Panc1 (cell line): ENCODE results near the gene CNGA2. TPM values are rescaled to one million over a fixed set of nuclear protein-coding genes. Genes with fewer than 3 reads are reported as not detected.

Experiments used
- ATAC-seq: fragments of 200-7000 bp; cut with Tn5 transposase; 2 replicates; pipeline ENCODE4 v1.9.1; 2020; ENCODE audit warnings: mild to moderate bottlenecking, moderate library complexity
- BruUV-seq: library from RNA; stranded (reverse); fragments of 400-500 nt; replicated peaks from 2 replicates; lab custom pipeline; 2021; lab: Mats Ljungman, UMichigan
- CTCF ChIA-PET: fragments of 300-600 bp; sonication (Branson Sonifier 250); formaldehyde crosslinking; loops from one replicate; lab custom pipeline; 2022; ENCODE audit warnings: antibody characterized with exemption; lab: Charles Lee
- POLR2A ChIA-PET: fragments of 300-600 bp; sonication (Branson Sonifier 250); formaldehyde crosslinking; loops from one replicate; lab custom pipeline; 2022; ENCODE audit warnings: antibody characterized with exemption; lab: Charles Lee
- DNase-seq: peaks from one replicate; pipeline ENCODE4 v3.0.0-alpha.2; 2010; ENCODE audit warnings: low read depth, low spot score
- H3K27ac ChIP-seq: 2 replicates; pipeline ENCODE4 v1.5.1; 2011; ENCODE audit warnings: mild to moderate bottlenecking, low read length, inconsistent platforms
- H3K27me3 ChIP-seq: fragments of 200-500 bp; sonication (Bioruptor generic); 2 replicates; pipeline ENCODE4 v1.6.0; 2014; ENCODE audit warnings: low read length, inconsistent platforms; ENCODE audit not compliant: control insufficient read depth, insufficient read depth
- H3K36me3 ChIP-seq: fragments of 200-500 bp; sonication (Bioruptor generic); 2 replicates; pipeline ENCODE4 v1.5.1; 2014; ENCODE audit warnings: inconsistent platforms, mild to moderate bottlenecking, low read length, moderate library complexity; ENCODE audit not compliant: control insufficient read depth, insufficient read depth
- H3K4me1 ChIP-seq: 2 replicates; pipeline ENCODE4 v1.5.1; 2011; ENCODE audit warnings: inconsistent platforms, mild to moderate bottlenecking, low read length, moderate library complexity; ENCODE audit not compliant: control insufficient read depth, insufficient read depth
- H3K4me3 ChIP-seq, 2 experiments: 2 replicates each; pipeline ENCODE4 v1.5.1; 2011 to 2012; ENCODE audit warnings: low read depth in 2 of 2, low read length in 2 of 2, mild to moderate bottlenecking in 2 of 2, inconsistent platforms in 1 of 2, moderate library complexity in 1 of 2
- H3K9me3 ChIP-seq: fragments of 200-500 bp; sonication (Bioruptor generic); 2 replicates; pipeline ENCODE4 v1.5.1; 2014; ENCODE audit warnings: low read depth, mild to moderate bottlenecking, inconsistent platforms, low read length, moderate library complexity; ENCODE audit not compliant: control insufficient read depth, insufficient read depth
- POLR2AphosphoS5 ChIP-seq: IDR thresholded peaks from 2 replicates; pipeline ENCODE4 v1.6.1; 2012; ENCODE audit warnings: mild to moderate bottlenecking, low read depth, low read length, moderate library complexity
- SIN3A ChIP-seq: IDR thresholded peaks from 2 replicates; pipeline ENCODE4 v1.6.1; 2012; ENCODE audit warnings: low read depth, mild to moderate bottlenecking, low read length, moderate library complexity, borderline replicate concordance; ENCODE audit not compliant: insufficient read depth
- TCF7L2 ChIP-seq: IDR thresholded peaks from 2 replicates; pipeline ENCODE4 v1.6.1; 2011; ENCODE audit warnings: mild to moderate bottlenecking, low read depth, low read length, inconsistent platforms
- in situ Hi-C: cut with HindIII; loops from 2 replicates; pipeline ENCODE4 v1.10.0; 2016; ENCODE audit warnings: low sequenced_read_pairs, low pct_unique_long_range_greater_than_20kb
- intact Hi-C: fragments of 100-400 bp; cut with micrococcal nuclease; formaldehyde crosslinking; loops from one replicate; pipeline ENCODE4 v1.10.0; 2022; ENCODE audit not compliant: unreplicated experiment
- total RNA-seq: library from RNA; stranded (reverse); gene quantifications from one replicate; pipeline ENCODE4 v1.2.1, GENCODE V29; 2021; ENCODE audit not compliant: unreplicated experiment
- TF ChIP-seq, protein P1 (sequence below): fragments of 450-650 bp; IDR thresholded peaks from 2 replicates; pipeline ENCODE4 v1.5.1; 2017; ENCODE audit warnings: mild to moderate bottlenecking
- TF ChIP-seq, protein P2 (sequence below), 2 experiments: IDR thresholded peaks; 2 replicates each; pipeline ENCODE4 v1.6.1; 2011 to 2012; ENCODE audit warnings: low read depth in 2 of 2, control low read depth in 1 of 2, low read length in 1 of 2, mild to moderate bottlenecking in 1 of 2, moderate library complexity in 1 of 2; ENCODE audit not compliant: insufficient read depth in 1 of 2

CNGA2 gene
- total RNA-seq, 1 experiment from 2014 or later, result not detected

DNA sequence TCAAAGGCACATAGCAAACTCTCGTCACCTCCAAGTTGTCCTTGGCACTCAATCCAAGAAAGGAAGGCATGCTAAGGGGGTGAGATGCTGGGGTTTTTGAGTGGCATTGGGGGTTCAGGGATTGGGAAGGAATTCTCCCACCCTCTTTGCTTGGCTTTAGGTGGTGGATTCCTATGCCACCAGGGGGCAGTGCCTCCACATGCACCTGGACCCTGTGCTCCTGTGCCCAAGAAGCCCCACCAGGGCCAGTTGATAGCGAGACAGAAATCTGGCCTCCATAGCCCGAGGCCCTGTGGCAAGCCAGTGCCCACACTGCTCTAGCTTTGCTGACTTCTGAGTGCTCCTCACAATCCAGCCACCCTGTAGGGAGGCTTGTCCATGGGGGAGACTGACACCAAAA lies 20.7 kb upstream of the CNGA2 start:
- H3K9me3 ChIP-seq, result no peaks in the 10 kb centered on the region
- POLR2A ChIA-PET, result interaction anchor here (0.6 kb wide), 1 partner anchor 1592 kb away, joined by 14 read pairs; no protein-coding TSS in a partner anchor
- intact Hi-C loops, result loop anchor here (10.0 kb wide), 1 partner anchor 1101 kb away; no protein-coding TSS in a partner anchor
- H3K27ac ChIP-seq, result no peak overlapping the region
- BruUV-seq, result no TSS peak
- H3K27me3 ChIP-seq, result no peaks in the 10 kb centered on the region
- TF ChIP-seq SIN3A (no peak), POLR2AphosphoS5 (no peak)
- TF ChIP-seq, protein P1, sequence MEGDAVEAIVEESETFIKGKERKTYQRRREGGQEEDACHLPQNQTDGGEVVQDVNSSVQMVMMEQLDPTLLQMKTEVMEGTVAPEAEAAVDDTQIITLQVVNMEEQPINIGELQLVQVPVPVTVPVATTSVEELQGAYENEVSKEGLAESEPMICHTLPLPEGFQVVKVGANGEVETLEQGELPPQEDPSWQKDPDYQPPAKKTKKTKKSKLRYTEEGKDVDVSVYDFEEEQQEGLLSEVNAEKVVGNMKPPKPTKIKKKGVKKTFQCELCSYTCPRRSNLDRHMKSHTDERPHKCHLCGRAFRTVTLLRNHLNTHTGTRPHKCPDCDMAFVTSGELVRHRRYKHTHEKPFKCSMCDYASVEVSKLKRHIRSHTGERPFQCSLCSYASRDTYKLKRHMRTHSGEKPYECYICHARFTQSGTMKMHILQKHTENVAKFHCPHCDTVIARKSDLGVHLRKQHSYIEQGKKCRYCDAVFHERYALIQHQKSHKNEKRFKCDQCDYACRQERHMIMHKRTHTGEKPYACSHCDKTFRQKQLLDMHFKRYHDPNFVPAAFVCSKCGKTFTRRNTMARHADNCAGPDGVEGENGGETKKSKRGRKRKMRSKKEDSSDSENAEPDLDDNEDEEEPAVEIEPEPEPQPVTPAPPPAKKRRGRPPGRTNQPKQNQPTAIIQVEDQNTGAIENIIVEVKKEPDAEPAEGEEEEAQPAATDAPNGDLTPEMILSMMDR, result peak; percentile 78
- H3K4me3 ChIP-seq, result no peak overlapping the region
- no peaks in the 10 kb centered on the region for H3K36me3 ChIP-seq
- CTCF ChIA-PET, result no interaction called here
- DNase-seq (peak; percentile 5), ATAC-seq (peak; percentile 93)
- no peaks in the 10 kb centered on the region for H3K4me1 ChIP-seq
- in situ Hi-C loops, result no loop called here

DNA sequence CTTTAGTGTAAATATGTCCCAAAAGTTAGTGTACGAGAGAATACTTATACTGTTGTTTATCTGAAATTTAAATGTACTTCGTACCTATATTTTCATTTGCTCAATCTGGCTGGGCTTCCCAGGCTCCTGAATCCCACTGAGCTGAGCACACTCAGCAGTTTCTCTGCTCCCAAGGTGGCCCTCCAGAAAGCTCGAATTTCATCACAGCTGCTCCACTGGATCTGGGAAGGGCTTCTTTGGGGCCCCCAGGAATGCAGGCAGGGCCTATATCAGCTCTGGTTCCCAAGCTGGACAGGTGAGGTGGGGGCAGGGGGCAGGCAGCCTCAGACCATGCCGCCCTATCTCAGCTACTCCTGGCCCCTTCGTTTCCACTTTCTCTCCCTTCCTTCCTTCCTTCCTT lies 20.2 kb upstream of the CNGA2 start:
- Histone ChIP-seq H3K36me3 (no peaks in the 10 kb centered on the region), H3K27me3 (no peaks in the 10 kb centered on the region), H3K4me3 (no peak overlapping the region), H3K27ac (no peak overlapping the region), H3K9me3 (no peaks in the 10 kb centered on the region), H3K4me1 (no peaks in the 10 kb centered on the region)
- intact Hi-C loops (loop anchor here (10.0 kb wide), 1 partner anchor 1100 kb away; no protein-coding TSS in a partner anchor), in situ Hi-C loops (no loop called here)
- POLR2A ChIA-PET, result no interaction called here
- no peak for DNase-seq
- TF ChIP-seq, protein P1, result no peak
- TF ChIP-seq TCF7L2, result no peak
- TF ChIP-seq, protein P2, sequence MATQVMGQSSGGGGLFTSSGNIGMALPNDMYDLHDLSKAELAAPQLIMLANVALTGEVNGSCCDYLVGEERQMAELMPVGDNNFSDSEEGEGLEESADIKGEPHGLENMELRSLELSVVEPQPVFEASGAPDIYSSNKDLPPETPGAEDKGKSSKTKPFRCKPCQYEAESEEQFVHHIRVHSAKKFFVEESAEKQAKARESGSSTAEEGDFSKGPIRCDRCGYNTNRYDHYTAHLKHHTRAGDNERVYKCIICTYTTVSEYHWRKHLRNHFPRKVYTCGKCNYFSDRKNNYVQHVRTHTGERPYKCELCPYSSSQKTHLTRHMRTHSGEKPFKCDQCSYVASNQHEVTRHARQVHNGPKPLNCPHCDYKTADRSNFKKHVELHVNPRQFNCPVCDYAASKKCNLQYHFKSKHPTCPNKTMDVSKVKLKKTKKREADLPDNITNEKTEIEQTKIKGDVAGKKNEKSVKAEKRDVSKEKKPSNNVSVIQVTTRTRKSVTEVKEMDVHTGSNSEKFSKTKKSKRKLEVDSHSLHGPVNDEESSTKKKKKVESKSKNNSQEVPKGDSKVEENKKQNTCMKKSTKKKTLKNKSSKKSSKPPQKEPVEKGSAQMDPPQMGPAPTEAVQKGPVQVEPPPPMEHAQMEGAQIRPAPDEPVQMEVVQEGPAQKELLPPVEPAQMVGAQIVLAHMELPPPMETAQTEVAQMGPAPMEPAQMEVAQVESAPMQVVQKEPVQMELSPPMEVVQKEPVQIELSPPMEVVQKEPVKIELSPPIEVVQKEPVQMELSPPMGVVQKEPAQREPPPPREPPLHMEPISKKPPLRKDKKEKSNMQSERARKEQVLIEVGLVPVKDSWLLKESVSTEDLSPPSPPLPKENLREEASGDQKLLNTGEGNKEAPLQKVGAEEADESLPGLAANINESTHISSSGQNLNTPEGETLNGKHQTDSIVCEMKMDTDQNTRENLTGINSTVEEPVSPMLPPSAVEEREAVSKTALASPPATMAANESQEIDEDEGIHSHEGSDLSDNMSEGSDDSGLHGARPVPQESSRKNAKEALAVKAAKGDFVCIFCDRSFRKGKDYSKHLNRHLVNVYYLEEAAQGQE (IDR thresholded peaks at IDR 0.05; ENCODE audit: insufficient read depth in 1 of 2, low read depth in 2 of 2, low read length in 1 of 2), result no peak
- TF ChIP-seq SIN3A, result no peak
- TF ChIP-seq POLR2AphosphoS5, result no peak
- no peak for ATAC-seq
- no TSS peak for BruUV-seq
- CTCF ChIA-PET, result no interaction called here
